NT2/D1 (cell line): ENCODE results near the gene PPP1R17.
A peak's percentile ranks its signal among the peaks of the same experiment; 100 is the strongest.

Experiments used
- DNase-seq: peaks from one replicate; pipeline ENCODE4 v3.0.0-alpha.2; 2011; ENCODE audit warnings: low read depth, low spot score
- H3K27me3 ChIP-seq: 2 replicates; pipeline ENCODE4 v1.6.0; 2011; ENCODE audit warnings: mild to moderate bottlenecking; ENCODE audit not compliant: insufficient read length, insufficient read depth
- H3K36me3 ChIP-seq: 2 replicates; pipeline ENCODE4 v1.6.1; 2011; ENCODE audit warnings: mild to moderate bottlenecking, low read length, mixed read lengths; ENCODE audit not compliant: insufficient read depth, insufficient read length
- H3K4me1 ChIP-seq: 2 replicates; pipeline ENCODE4 v1.5.1; 2011; ENCODE audit not compliant: insufficient read depth, insufficient read length
- H3K4me3 ChIP-seq: 2 replicates; pipeline ENCODE4 v1.5.1; 2011; ENCODE audit warnings: low read depth; ENCODE audit not compliant: insufficient read length
- H3K9ac ChIP-seq: 2 replicates; pipeline ENCODE4 v1.6.0; 2011; ENCODE audit warnings: low read depth; ENCODE audit not compliant: insufficient read length
- H3K9me3 ChIP-seq: 2 replicates; pipeline ENCODE4 v1.5.1; 2011; ENCODE audit warnings: mild to moderate bottlenecking, low read length; ENCODE audit not compliant: insufficient read depth
- SUZ12 ChIP-seq: IDR thresholded peaks from 2 replicates; pipeline ENCODE4 v1.6.1; 2011; ENCODE audit not compliant: insufficient read length, insufficient read depth; ENCODE audit errors: extremely low read depth
- YY1 ChIP-seq: IDR thresholded peaks from 2 replicates; pipeline ENCODE4 v1.6.1; 2011; ENCODE audit not compliant: insufficient read length, insufficient read depth
- ZNF274 ChIP-seq: IDR thresholded peaks from 2 replicates; pipeline ENCODE4 v1.6.1; 2011; ENCODE audit warnings: mild to moderate bottlenecking, low read depth, low read length

PPP1R17 gene

DNA sequence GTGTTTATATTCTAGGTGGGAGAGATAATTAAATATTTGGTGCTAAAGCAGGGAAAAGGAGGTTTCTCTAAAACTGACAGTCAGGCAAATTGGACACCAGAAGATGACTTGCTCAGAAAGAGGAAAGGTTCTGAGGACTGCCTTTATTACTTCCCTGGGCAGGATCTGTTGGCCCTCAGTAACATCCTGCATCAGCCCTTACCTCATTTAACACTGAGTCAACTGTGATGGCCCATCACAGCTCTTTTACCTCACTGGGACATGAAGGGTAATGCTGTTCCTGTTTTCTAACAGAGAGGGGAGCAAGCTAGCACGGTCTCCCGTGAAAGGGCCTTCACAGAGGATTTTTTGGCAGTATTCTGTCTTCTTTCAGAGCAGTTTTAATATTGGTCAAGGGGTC, 12.0 kb downstream of the PPP1R17 start:
- no peaks in the 10 kb centered on the region for H3K4me1 ChIP-seq
- TF ChIP-seq YY1 (no peak), SUZ12 (no peak), ZNF274 (no peak)
- no peaks in the 10 kb centered on the region for H3K9me3 ChIP-seq
- DNase-seq = no peak
- no peaks in the 10 kb centered on the region for H3K36me3 ChIP-seq
- no peak overlapping the region for H3K4me3 ChIP-seq
- H3K27me3 ChIP-seq = no peaks in the 10 kb centered on the region
- no peak overlapping the region for H3K9ac ChIP-seq

DNA sequence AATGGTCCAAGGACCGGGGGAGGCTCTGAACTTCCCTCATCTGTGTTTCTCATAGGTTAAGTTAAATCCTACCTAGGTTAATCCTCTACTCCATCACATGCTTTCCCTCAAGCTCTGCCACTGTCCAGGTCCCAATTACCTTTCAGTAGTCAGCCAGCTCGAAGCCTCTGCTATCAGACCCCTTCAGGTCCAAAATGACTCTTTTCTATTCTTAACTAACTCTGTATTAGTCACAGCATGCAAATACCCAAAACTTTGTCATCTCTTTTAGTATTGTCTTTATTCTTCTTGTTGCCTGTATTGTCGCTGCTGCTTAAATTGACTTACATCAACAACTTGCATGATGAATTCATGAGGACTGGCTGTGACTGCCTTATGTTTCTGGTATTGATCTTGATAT, 15.3 kb downstream of the PPP1R17 start:
- Histone ChIP-seq H3K27me3 (no peaks in the 10 kb centered on the region), H3K4me1 (no peaks in the 10 kb centered on the region), H3K36me3 (no peaks in the 10 kb centered on the region), H3K9ac (no peak overlapping the region), H3K4me3 (no peak overlapping the region), H3K9me3 (no peaks in the 10 kb centered on the region)
- DNase-seq = no peak
- TF ChIP-seq ZNF274 (no peak), YY1 (no peak), SUZ12 (no peak)

DNA sequence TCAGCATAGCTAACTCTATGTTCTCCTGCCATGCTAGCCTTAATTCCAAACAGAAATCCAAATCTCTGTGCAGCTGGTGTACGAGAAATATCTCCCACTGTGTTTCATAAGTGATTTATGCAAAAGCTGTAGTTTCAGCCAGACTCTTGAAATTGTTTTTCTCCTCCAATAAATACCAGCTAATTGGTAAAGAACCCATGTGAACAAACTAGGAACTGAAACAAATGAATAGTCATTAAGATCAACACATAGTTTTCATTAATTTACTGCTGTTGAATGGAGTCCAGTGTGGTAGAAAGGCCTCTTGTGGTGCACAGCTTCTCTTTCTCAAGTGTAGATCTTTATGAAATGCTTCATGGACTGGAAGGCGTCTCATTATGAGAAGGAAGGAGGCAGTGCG, 18.4 kb downstream of the PPP1R17 start:
- H3K4me3 ChIP-seq = no peak overlapping the region
- no peak overlapping the region for H3K9ac ChIP-seq
- DNase-seq = no peak
- H3K9me3 ChIP-seq = no peaks in the 10 kb centered on the region
- no peaks in the 10 kb centered on the region for H3K4me1 ChIP-seq
- H3K36me3 ChIP-seq = no peaks in the 10 kb centered on the region
- H3K27me3 ChIP-seq = peaks cover 2% of the 10 kb centered on the region
- TF ChIP-seq ZNF274 (no peak), YY1 (no peak), SUZ12 (no peak)

DNA sequence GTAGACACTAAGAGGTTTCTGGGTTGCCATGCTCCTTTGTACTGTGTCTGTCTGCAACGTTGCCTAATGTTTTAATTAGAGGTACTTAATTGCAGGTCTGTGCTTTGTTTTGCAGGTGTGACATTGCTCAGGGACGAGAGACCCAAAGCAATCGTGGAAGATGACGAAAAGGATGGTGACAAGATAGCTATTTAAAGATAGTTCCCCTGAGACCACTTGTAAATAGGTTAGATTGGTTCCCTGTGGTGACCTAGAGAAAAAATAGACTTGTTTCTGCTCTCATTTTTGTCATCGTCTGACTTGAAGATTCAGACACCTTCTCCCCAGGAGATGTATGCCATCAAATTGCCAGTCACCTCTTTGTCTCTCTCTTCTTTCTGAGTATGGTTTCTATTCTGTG, 20.1 kb downstream of the PPP1R17 start:
- Histone ChIP-seq H3K36me3 (no peaks in the 10 kb centered on the region), H3K4me1 (no peaks in the 10 kb centered on the region), H3K9me3 (no peaks in the 10 kb centered on the region), H3K9ac (no peak overlapping the region), H3K4me3 (no peak overlapping the region), H3K27me3 (peaks cover 11% of the 10 kb centered on the region)
- DNase-seq = no peak
- TF ChIP-seq ZNF274 (no peak), YY1 (no peak), SUZ12 (no peak)

DNA sequence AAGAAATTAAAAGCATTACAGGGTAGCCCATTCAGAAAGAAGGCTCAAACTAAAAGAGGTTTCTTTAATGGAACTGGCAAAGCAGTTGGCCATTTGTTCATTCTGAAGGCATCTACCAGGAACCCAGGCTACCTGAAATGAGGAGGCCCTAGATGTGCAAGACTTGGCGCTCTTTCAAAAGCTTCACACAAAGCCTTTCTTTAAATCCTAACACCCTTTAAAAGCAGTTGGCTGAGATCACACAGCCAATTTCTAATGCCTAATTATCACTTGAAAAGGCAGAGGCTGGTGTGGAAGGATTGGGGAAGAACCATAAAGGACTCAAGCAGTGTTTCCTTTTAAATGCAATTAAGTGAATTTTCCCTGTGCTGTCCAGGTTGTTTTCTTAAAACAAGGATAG, 23.2 kb downstream of the PPP1R17 start:
- TF ChIP-seq ZNF274 (no peak), SUZ12 (no peak), YY1 (no peak)
- Histone ChIP-seq H3K9me3 (peaks cover 14% of the 10 kb centered on the region; the same call in 1 of the 2 replicates), H3K4me1 (no peaks in the 10 kb centered on the region), H3K9ac (no peak overlapping the region), H3K36me3 (no peaks in the 10 kb centered on the region), H3K27me3 (peaks cover 14% of the 10 kb centered on the region), H3K4me3 (no peak overlapping the region)
- peak; percentile 95 for DNase-seq

DNA sequence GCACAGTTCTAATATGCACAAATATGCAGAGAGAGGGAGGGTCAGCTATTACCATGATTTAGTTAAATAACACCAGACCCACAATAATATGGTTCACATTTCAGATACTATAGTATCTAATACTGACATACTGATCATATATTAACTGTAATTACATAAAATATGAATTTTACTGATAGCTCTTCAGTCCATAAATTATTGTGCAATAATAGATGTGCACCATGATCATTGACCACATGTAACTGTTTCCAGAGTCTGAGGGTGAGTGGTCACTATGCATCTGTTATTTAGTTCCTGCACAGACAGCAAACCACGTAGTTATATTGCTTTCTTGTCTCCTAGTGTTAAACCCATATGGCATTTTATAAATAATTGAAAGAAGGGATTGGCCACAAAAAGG, 29.3 kb downstream of the PPP1R17 start:
- no peaks in the 10 kb centered on the region for H3K36me3 ChIP-seq
- H3K27me3 ChIP-seq = peaks cover 10% of the 10 kb centered on the region
- DNase-seq = no peak
- no peak overlapping the region for H3K9ac ChIP-seq
- H3K9me3 ChIP-seq = peaks cover 14% of the 10 kb centered on the region; the same call in 1 of the 2 replicates
- no peaks in the 10 kb centered on the region for H3K4me1 ChIP-seq
- TF ChIP-seq ZNF274 = no peak
- no peak for TF ChIP-seq YY1
- TF ChIP-seq SUZ12 = no peak
- H3K4me3 ChIP-seq = no peak overlapping the region

DNA sequence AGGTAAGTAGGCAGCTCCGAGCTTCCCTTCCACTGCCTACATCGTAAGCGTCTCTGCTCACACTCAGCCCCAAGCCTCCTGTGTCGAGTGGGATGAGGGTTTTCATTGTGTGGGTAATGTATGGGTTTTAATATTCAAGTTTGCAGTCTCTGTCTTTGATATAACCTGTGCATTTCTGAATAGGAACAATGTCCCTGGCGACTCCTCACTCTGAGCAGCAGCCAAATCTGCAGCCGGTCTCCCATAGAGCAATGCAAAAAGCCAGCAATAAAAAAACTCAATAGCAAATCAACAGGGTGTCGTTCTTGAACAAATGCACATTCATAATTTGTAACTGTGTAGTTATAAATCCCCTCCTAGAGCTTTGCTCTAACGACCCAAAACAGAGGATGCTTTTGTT, 33.4 kb downstream of the PPP1R17 start:
- TF ChIP-seq YY1 = no peak
- no peak for TF ChIP-seq ZNF274
- no peak for TF ChIP-seq SUZ12
- H3K36me3 ChIP-seq = no peaks in the 10 kb centered on the region
- no peak overlapping the region for H3K9ac ChIP-seq
- no peak for DNase-seq
- H3K4me1 ChIP-seq = no peaks in the 10 kb centered on the region
- no peak overlapping the region for H3K4me3 ChIP-seq
- no peaks in the 10 kb centered on the region for H3K9me3 ChIP-seq
- H3K27me3 ChIP-seq = no peaks in the 10 kb centered on the region
